ENCODE results near the gene PCDHB4.
A peak's percentile ranks its signal among the peaks of the same experiment; 100 is the strongest.
"Not testable (repeated sequence)": the region's sequence is repeated elsewhere in the genome, so short reads cannot be mapped to it uniquely, and the experiment has no call there.

PCDHB4 gene

DNA sequence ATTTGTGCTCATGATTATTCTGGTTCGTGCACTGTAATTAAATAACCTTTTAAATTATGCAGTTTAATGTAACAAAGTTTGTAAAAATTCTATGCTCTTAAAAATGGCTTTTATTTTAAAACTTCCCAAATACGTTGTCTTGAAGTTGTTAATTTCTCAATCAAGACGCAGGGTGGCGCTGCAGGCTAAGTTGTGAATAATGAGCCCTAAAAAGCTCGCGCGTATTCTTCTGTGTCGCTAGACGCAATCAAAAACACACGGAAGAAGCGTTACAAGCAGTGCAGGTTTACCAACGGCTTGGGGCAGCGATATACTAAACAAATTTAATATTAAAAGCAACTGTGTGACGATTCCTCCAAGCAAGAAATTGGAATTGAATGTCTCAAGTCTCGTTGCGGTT, at the start of gene PCDHB4:
TSS of gene PCDHB4 (plus strand) at position 256 of the 400 bp plus-strand sequence. CDS start 181 bp downstream, outside the sequence.
- no peak for DNase-seq

- DNase-seq = no peak
These were observed 43.8 kb upstream of the PCDHB4 start for GRCh38 chr5:141077826-141078225.

DNA sequence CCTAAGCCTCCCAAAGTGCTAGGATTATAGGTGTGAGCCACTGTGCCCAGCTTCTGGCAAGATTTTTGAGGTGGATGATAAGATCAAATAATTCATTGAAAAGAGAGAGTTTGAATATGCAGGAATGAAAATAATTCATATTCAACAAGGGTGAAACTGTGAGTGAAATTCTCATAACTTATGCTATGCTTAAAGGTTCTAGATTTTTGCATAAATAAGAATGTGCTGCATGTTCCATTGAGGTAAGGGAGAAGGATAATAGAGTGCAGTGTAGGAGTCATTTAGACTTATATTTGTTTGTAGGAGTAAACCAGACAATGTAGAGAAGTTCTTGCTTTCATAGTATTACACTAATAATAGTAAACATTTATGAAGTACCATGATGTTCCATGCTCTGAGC, 39.4 kb upstream of the PCDHB4 start:
- DNase-seq = no peak

- no peak for DNase-seq
These were observed 37.1 kb upstream of the PCDHB4 start for GRCh38 chr5:141084487-141084989.

DNA sequence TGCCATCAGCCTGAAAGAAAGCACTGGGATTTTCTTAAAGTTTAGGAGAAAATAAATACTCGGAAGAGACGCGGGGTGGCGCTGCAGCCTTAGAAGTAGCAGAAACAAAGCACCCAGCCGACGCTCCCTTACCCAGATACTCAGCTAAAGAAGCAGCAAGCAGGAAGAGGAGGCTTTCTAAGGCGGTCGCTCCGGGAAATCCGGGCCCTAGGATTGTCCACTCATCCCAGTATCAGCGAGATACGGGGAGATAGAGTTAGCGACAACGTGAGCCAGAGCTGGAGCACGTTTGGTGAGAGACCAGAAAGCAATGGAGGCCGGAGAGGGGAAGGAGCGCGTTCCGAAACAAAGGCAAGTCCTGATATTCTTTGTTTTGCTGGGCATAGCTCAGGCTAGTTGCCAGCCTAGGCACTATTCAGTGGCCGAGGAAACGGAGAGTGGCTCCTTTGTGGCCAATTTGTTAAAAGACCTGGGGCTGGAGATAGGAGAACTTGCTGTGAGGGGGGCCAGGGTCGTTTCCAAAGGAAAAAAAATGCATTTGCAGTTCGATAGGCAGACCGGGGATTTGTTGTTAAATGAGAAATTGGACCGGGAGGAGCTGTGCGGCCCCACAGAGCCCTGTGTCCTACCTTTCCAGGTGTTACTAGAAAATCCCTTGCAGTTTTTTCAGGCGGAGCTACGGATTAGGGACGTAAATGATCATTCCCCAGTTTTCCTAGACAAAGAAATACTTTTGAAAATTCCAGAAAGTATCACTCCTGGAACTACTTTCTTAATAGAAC, 26.9 kb upstream of the PCDHB4 start, which contains the start of gene PCDHB2:
TSS of gene PCDHB2 (plus strand) at position 135 of the 782 bp plus-strand sequence. CDS start at position 311, 176 bp downstream.
- DNase-seq = peak; percentile 80

GRCh38 chr5:141095263-141095641, 26.4 kb upstream of the PCDHB4 start:
- no peak for DNase-seq

DNA sequence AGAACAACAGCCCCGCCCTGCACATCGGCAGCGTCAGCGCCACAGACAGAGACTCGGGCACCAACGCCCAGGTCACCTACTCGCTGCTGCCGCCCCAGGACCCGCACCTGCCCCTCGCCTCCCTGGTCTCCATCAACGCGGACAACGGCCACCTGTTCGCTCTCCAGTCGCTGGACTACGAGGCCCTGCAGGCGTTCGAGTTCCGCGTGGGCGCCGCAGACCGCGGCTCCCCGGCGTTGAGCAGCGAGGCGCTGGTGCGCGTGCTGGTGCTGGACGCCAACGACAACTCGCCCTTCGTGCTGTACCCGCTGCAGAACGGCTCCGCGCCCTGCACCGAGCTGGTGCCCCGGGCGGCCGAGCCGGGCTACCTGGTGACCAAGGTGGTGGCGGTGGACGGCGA, 25.4 kb upstream of the PCDHB4 start:
- not testable (repeated sequence) for DNase-seq

GRCh38 chr5:141096586-141096985, 25.0 kb upstream of the PCDHB4 start:
- DNase-seq = not testable (repeated sequence)

DNA sequence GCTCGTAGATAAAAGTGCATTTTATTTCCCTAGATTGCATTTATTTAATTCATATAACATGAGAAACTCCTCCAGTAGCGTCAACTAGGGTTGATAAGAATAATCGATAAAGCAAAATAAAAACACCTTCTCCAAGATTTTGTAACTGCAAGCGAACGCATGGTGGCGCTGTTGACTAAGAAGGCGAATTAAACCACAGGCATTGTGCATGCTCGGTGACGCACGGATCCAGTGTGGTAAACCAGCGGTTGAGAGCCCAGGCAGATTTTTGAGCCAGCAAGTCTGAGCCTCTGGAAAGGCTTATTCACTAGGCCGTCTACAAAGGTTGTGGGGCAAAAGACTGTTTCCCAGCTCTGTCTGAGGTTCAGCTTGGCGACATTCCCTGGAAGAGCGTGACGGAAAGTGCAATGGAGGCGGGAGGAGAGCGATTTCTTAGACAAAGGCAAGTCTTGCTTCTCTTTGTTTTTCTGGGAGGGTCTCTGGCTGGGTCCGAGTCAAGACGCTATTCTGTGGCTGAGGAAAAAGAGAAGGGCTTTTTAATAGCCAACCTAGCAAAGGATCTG, 21.3 kb upstream of the PCDHB4 start, which contains the start of gene PCDHB3:
TSS of gene PCDHB3 (plus strand) at position 231 of the 563 bp plus-strand sequence. CDS start at position 408, 177 bp downstream.
- DNase-seq = no peak

- no peak for DNase-seq
These were observed 20.6 kb upstream of the PCDHB4 start for GRCh38 chr5:141101059-141101458.

GRCh38 chr5:141102070-141102469, 19.5 kb upstream of the PCDHB4 start:
- DNase-seq = not testable (repeated sequence)

GRCh38 chr5:141102471-141102870, 19.1 kb upstream of the PCDHB4 start:
- DNase-seq = not testable (repeated sequence)

DNA sequence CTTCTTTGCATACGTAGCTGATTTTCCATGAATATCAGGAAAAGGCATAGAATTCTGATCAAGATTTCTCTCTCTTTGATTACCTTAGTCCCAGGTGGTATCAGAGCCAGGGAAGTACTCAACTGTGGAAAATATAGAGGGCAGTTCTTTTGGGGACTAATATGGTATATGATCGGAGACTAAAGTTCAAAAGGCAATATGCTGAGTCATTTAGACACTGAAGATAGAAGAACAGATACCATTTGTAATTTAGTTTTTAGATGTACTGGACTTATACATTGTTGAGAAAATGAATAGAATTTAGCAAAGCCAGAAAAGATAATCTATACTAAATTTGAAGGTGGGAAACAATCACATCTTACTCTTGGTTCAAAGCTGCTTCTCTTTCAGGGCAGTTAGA, 16.3 kb upstream of the PCDHB4 start:
- no peak for DNase-seq

DNA sequence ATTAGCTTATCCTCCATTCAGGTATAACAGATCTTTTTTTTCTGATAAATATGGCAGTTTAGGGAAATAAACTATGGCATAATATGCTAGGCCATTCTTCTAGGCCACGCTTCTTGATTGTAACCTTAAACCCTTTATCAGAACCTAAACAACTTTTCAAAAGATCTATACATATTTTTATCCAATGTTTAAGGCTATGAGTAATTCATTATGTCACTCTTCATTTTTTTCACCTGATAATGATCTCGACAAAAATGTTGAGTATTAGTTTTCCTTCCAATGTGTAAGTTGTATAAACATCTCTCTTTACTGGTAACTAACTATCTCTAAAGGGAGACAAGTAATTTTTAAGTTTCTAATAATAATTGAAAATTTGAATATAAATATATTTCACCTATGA, 2.4 kb upstream of the PCDHB4 start:
- DNase-seq = no peak

GRCh38 chr5:141121985-141122384, 367 bp downstream of the PCDHB4 start:
- no peak for DNase-seq

DNA sequence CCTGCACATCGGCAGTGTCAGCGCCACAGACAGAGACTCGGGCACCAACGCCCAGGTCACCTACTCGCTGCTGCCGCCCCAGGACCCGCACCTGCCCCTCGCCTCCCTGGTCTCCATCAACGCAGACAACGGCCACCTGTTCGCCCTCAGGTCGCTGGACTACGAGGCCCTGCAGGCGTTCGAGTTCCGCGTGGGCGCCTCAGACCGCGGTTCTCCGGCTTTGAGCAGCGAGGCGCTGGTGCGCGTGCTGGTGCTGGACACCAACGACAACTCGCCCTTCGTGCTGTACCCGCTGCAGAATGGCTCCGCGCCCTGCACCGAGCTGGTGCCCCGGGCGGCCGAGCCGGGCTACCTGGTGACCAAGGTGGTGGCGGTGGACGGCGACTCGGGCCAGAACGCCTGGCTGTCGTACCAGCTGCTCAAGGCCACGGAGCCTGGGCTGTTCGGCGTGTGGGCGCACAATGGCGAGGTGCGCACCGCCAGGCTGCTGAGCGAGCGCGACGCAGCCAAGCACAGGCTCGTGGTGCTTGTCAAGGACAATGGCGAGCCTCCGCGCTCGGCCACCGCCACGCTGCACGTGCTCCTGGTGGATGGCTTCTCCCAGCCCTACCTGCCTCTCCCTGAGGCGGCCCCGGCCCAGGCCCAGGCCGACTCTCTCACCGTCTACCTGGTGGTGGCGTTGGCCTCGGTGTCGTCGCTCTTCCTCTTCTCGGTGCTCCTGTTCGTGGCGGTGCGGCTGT, 1.9 kb downstream of the PCDHB4 start:
- not testable (repeated sequence) for DNase-seq

DNA sequence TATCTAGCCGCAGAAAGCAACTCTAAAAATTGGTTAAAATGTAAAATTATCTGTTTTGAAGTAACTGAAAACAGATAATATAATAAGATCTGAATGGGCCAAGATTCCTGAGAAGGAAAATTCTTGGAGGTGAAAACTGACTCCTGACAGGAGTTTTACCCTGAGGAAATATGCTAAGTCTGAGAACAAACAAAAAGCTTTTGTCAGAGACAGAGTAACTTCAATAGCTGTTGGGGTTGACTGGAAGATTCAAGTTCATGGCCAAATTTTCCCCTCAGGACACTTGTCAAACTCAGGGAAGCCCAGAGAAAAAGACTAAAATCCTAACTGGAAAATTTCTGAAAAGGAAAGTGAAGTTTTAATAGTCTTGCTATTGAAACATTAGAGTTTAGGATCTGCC, 5.7 kb downstream of the PCDHB4 start:
- no peak for DNase-seq

- DNase-seq = peak; percentile 71
These were observed 13.6 kb downstream of the PCDHB4 start, which contains the start of gene PCDHB5 for GRCh38 chr5:141135030-141135717. Gene PCDHB5, plus strand, starts transcription at chr5:141135206. Its CDS starts 229 bp downstream, at chr5:141135435.

DNA sequence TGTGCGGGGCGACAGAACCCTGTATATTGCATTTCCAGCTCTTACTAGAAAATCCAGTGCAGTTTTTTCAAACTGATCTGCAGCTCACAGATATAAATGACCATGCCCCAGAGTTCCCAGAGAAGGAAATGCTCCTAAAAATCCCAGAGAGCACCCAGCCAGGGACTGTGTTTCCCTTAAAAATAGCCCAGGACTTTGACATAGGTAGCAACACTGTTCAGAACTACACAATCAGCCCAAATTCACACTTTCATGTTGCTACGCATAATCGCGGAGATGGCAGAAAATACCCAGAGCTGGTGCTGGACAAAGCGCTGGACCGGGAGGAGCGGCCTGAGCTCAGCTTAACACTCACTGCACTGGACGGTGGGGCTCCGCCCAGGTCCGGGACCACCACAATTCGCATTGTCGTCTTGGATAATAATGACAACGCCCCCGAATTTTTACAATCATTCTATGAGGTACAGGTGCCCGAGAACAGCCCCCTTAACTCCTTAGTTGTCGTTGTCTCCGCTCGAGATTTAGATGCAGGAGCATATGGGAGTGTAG, 14.2 kb downstream of the PCDHB4 start:
- DNase-seq = no peak

- DNase-seq = not testable (repeated sequence)
These were observed 15.7 kb downstream of the PCDHB4 start for GRCh38 chr5:141137346-141137745.

DNA sequence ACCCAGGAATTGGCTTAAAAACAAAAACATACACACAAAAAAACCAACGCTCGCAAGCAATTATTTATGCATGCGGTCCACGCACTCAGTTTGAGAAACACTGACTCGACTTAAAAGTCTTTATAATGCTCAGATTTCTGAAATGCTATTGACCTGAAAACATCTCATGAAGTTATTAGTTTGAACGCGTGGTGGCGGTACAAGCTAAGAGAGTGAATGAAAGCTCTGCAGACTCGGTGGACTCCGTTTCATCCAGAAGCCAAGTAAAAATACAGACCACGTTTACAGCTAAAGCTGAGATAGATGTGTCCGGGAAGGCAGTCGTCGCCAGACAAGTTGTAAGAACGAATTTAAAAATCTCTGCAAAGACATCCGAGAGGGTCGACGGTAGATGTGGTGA, 28.2 kb downstream of the PCDHB4 start, which contains the start of gene PCDHB6:
TSS of gene PCDHB6 (plus strand) at position 246 of the 400 bp plus-strand sequence. CDS start 201 bp downstream, outside the sequence.
- no peak for DNase-seq
